HG03442 (cell line): ENCODE data around the gene GPR139.

Experiments used
- ATAC-seq: cut with Tn5 transposase; IDR thresholded peaks from one replicate; pipeline ENCODE4 v1.9.1; 2021; ENCODE audit warnings: mild to moderate bottlenecking, moderate library complexity; ENCODE audit not compliant: unreplicated experiment

GPR139 gene

DNA sequence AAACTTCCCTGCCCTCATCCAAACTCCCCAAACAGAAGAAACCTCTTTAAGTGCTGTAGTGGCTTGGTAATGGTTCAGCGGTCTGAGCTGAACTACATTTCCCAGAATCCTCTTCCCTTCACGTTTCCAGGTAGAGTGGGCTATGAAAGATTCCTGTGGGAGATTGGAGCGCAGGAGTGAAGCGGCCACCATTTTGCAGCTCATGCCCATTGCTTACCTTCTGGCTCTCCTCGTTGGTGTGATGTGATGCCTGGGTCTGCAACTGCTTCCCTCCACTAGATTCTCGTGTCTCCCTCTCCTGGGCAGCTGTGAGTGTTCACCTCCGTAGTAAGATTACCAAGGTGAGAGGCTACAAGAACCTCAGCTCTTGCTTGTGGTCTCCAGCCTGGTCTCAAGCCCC, 82.1 kb downstream of the GPR139 start:
- ATAC-seq = no peak

DNA sequence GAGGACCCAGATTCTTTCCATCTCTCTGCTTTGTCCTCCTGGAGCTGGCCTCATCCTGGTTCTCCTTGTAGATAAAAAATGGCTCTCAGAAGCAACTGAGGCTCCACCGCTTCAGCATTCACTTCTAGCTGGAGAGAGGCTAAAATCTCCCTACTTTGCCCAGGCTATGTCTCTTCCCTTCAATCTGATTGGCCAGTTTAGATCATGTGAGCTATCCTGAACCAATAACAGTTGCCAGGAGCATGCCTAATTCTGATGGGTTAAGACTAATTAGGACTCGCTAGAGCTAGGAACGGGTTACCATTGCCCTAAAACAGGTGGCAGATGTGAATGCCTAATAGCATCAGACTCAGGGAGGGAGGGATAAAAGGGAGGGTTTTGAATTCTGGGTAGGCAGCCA, 89.6 kb downstream of the GPR139 start:
- no peak for ATAC-seq
